IgD-negative memory B cell (primary cell): ENCODE results near the gene PREB. TPM values are rescaled to one million over a fixed set of nuclear protein-coding genes. Genes with fewer than 3 reads are reported as not detected.
"Not testable (repeated sequence)": the region's sequence is repeated elsewhere in the genome, so short reads cannot be mapped to it uniquely, and the experiment has no call there.

Experiments used
- H3K27ac Mint-ChIP-seq, 3 donors: one replicate each; pipeline ENCODE4 v1.8.0; 2020 to 2022; ENCODE audit warnings: mild to moderate bottlenecking in 3 of 3, mixed read lengths in 3 of 3, moderate library complexity in 1 of 3
- H3K27me3 Mint-ChIP-seq: one replicate; pipeline ENCODE4 v1.8.0; 2021; ENCODE audit warnings: mixed read lengths
- H3K36me3 Mint-ChIP-seq: one replicate; pipeline ENCODE4 v1.8.0; 2020; ENCODE audit warnings: mild to moderate bottlenecking, mixed read lengths
- H3K4me1 Mint-ChIP-seq, 3 donors: one replicate each; pipeline ENCODE4 v1.8.0; 2020 to 2022; ENCODE audit warnings: mixed read lengths in 3 of 3, mild to moderate bottlenecking in 1 of 3
- H3K4me3 Mint-ChIP-seq, 4 donors: one replicate each; pipeline ENCODE4 v1.8.0; 2020 to 2022; ENCODE audit warnings: mild to moderate bottlenecking in 4 of 4, mixed read lengths in 4 of 4, moderate library complexity in 3 of 4
- H3K9me3 Mint-ChIP-seq, 3 donors: one replicate each; pipeline ENCODE4 v1.8.0; 2020 to 2021; ENCODE audit warnings: mixed read lengths in 3 of 3, mild to moderate bottlenecking in 1 of 3
- polyA plus RNA-seq: library from polyadenylated mRNA; unstranded; fragments of 300-500 nt; fragmentation: Illumina TruSeq; gene quantifications from one replicate; pipeline ENCODE4 v1.2.3, GENCODE V29; 2021

The PREB gene, protein sequence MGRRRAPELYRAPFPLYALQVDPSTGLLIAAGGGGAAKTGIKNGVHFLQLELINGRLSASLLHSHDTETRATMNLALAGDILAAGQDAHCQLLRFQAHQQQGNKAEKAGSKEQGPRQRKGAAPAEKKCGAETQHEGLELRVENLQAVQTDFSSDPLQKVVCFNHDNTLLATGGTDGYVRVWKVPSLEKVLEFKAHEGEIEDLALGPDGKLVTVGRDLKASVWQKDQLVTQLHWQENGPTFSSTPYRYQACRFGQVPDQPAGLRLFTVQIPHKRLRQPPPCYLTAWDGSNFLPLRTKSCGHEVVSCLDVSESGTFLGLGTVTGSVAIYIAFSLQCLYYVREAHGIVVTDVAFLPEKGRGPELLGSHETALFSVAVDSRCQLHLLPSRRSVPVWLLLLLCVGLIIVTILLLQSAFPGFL
- polyA plus RNA-seq = 62.2 TPM

- Mint-ChIP-seq H3K27ac (peak within 1 kb of the TSS; percentile 86 to 99 (median 98)), H3K36me3 (peaks cover 2% of the 10 kb centered on the region), H3K4me3 (peak within 1 kb of the TSS; percentile 90 to 98 (median 94)), H3K27me3 (peaks cover 1% of the 10 kb centered on the region), H3K9me3 (no peaks in the 10 kb centered on the region), H3K4me1 (peaks cover 10 to 18% (median 14%) of the 10 kb centered on the region in 3 donors)
Measured at GRCh38 chr2:27133905-27134780, at the start of gene PREB. TSS of gene PREB (minus strand) at chr2:27134636. CDS start at chr2:27134421, 215 bp downstream.

GRCh38 chr2:27184115-27184514, 49.7 kb upstream of the PREB start:
- no peaks in the 10 kb centered on the region for H3K4me1 Mint-ChIP-seq
- no peak overlapping the region for H3K27ac Mint-ChIP-seq
- H3K9me3 Mint-ChIP-seq = no peaks in the 10 kb centered on the region
- peaks cover 23% of the 10 kb centered on the region for H3K27me3 Mint-ChIP-seq
- H3K4me3 Mint-ChIP-seq = no peak overlapping the region
- peaks cover 4% of the 10 kb centered on the region for H3K36me3 Mint-ChIP-seq

DNA sequence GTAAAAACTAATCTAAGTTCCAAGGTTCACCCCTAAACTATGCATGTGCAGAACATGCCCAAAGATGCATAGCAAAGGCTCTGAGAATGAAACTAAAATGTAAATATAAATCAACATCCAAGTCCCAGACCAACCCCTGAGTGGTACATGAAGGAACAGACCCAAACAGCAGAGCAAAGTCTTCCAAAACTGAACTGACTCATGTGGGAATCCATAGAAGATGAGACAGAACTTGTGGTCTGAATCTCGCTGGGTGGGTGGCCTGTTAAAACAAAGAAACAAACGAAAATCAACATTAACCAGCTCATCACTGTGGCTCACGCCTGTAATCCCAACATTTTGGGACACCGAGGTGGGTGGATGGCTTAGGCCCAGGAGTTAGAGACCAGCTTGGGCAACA, 47.9 kb upstream of the PREB start:
- no peaks in the 10 kb centered on the region for H3K9me3 Mint-ChIP-seq
- peaks cover 4% of the 10 kb centered on the region for H3K36me3 Mint-ChIP-seq
- H3K4me1 Mint-ChIP-seq = no peaks in the 10 kb centered on the region
- no peak overlapping the region for H3K4me3 Mint-ChIP-seq
- no peak overlapping the region for H3K27ac Mint-ChIP-seq
- peaks cover 25% of the 10 kb centered on the region for H3K27me3 Mint-ChIP-seq

DNA sequence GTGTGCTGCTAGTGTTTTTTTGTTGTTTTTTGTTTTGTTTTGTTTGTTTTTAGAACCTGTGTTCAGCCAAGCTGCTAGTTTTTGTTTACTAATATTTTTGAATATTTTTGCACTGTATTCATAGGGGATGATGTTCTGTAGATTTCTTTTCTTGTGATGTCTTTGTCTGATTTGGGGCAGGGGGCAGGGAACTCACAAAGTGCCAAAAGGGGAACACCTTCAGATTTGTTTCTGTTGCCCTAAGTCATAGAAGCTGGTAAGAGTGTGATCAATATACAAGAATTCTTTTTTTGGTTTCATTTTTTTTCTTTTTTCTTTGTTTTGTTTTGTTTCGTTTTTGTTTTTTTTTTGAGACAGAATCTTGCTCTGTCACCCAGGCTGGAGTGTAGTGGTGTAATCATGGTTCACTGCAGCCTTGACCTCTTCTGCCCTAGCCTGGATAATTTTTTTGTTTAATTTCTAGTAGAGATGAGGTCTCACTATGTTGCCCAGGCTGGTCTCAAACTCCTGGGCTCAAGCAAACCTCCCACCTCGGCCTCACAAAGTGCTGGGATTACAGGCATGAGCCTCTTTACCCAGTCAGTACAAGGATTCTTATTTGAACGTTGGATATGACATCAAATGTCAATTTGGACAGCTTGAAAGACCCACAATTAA, 45.0 kb upstream of the PREB start:
- H3K9me3 Mint-ChIP-seq = no peaks in the 10 kb centered on the region
- H3K27ac Mint-ChIP-seq = no peak overlapping the region
- H3K4me3 Mint-ChIP-seq = no peak overlapping the region
- H3K36me3 Mint-ChIP-seq = peaks cover 4% of the 10 kb centered on the region
- peaks cover 0 to 2% (median 0%) of the 10 kb centered on the region in 3 donors for H3K4me1 Mint-ChIP-seq
- H3K27me3 Mint-ChIP-seq = peaks cover 21% of the 10 kb centered on the region

- H3K4me1 Mint-ChIP-seq = peaks cover 0 to 2% (median 0%) of the 10 kb centered on the region in 3 donors
- no peaks in the 10 kb centered on the region for H3K9me3 Mint-ChIP-seq
- H3K4me3 Mint-ChIP-seq = no peak overlapping the region
- peaks cover 4% of the 10 kb centered on the region for H3K36me3 Mint-ChIP-seq
- H3K27ac Mint-ChIP-seq = no peak overlapping the region
- peaks cover 17% of the 10 kb centered on the region for H3K27me3 Mint-ChIP-seq
Measured at GRCh38 chr2:27178469-27178868, 44.0 kb upstream of the PREB start.

GRCh38 chr2:27177441-27178351, 43.3 kb upstream of the PREB start:
- Mint-ChIP-seq H3K27ac (no peak overlapping the region), H3K4me3 (no peak overlapping the region), H3K36me3 (peaks cover 4% of the 10 kb centered on the region), H3K9me3 (no peaks in the 10 kb centered on the region), H3K4me1 (peaks cover 0 to 2% (median 0%) of the 10 kb centered on the region in 3 donors), H3K27me3 (peaks cover 20% of the 10 kb centered on the region)

- H3K9me3 Mint-ChIP-seq, H3K36me3 Mint-ChIP-seq, H3K4me3 Mint-ChIP-seq, H3K27ac Mint-ChIP-seq, H3K4me1 Mint-ChIP-seq: not testable (repeated sequence)
- H3K27me3 Mint-ChIP-seq = peaks cover 15% of the 10 kb centered on the region
Measured at GRCh38 chr2:27175781-27176180, 41.3 kb upstream of the PREB start.

DNA sequence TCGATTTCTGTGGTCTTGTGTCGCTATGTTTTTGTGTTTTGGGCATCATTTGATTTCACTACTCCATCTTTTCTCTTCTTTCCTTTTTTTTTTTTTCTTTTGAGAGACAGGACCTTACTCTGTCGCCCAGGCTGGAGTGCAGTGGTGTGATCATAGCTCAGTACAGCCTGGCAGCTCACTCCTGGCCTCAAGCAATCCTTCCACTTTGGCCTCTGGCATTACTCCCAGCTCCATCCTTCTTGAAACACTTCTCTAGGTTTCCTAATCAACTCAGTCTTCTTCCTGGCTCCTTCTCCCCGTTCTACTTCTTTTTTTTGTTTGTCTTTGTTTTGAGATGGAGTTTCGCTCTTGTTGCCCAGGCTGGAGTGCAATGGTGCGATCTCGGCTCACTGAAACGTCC, 40.9 kb upstream of the PREB start:
- H3K4me3 Mint-ChIP-seq = no peak overlapping the region
- H3K4me1 Mint-ChIP-seq = peaks cover 4 to 7% (median 4%) of the 10 kb centered on the region in 3 donors
- H3K27ac Mint-ChIP-seq = no peak overlapping the region
- H3K27me3 Mint-ChIP-seq = peaks cover 16% of the 10 kb centered on the region
- no peaks in the 10 kb centered on the region for H3K36me3 Mint-ChIP-seq
- H3K9me3 Mint-ChIP-seq = no peaks in the 10 kb centered on the region

GRCh38 chr2:27174638-27175037, 40.2 kb upstream of the PREB start:
- H3K36me3 Mint-ChIP-seq = no peaks in the 10 kb centered on the region
- H3K4me3 Mint-ChIP-seq = no peak overlapping the region
- H3K27me3 Mint-ChIP-seq = peaks cover 16% of the 10 kb centered on the region
- peaks cover 6 to 10% (median 9%) of the 10 kb centered on the region in 3 donors for H3K4me1 Mint-ChIP-seq
- no peaks in the 10 kb centered on the region for H3K9me3 Mint-ChIP-seq
- no peak overlapping the region for H3K27ac Mint-ChIP-seq

DNA sequence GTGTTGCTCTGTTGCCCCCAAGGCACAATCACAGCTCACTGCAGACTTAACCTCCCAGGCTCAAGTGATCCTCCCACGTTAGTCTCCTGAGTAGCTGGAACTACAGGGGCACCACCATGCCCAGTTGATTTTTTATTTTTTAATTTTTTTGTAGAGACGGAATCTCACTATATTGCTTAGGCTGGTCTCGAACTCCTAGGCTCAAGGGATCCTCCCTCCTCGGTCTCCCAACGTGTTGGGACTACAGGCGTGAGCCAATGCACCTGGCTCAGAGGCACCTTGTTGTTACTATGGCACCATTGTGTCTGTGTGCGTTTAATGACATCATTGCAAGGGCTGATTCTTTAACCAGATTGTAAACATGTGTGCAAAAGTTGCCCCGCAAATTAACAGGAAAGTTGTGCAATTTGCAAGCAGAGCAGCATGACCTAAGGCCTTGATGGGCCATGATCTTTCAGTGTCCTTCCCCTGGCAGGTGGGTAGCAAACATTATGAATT, 37.0 kb upstream of the PREB start:
- Mint-ChIP-seq H3K4me3 (no peak overlapping the region), H3K9me3 (no peaks in the 10 kb centered on the region), H3K27ac (no peak overlapping the region), H3K27me3 (peaks cover 11% of the 10 kb centered on the region), H3K4me1 (peaks cover 6 to 22% (median 10%) of the 10 kb centered on the region in 3 donors), H3K36me3 (no peaks in the 10 kb centered on the region)

DNA sequence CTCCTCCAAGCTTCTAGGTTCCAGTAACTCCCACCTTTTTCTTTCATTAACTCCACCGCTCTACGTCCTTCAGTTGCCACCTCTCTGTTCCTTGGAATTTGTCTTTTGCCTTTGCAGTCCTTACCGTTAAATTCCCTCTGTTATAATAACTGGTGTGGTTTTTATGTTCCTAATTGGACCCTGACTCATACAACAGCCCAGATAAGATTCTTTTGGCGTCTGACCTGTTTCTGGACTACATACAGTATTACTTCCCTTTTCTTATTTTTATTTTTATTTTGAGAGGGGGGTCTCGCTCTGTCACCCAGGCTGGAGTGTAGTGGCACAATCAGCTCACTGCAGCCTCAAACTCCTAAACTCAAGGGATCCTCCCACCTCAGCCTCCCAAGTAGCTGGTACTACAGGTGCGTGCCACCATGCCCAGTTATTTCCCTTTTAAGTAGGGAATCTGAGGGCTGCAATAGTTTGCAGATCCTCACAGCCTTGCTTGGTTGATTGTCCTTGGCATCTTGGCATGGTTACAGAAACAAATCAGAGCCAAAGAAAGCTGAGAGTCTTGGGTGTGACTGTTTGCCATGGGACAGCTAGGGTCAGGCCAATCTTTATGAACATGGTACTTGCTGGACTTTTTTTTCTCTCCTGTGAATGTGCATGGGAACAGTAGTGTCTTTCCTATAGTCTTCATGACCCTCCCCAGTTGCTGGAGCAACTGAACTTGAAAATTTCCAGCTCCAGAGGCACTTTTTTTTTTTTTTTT, 36.3 kb upstream of the PREB start:
- peaks cover 5 to 22% (median 10%) of the 10 kb centered on the region in 3 donors for H3K4me1 Mint-ChIP-seq
- peaks cover 9% of the 10 kb centered on the region for H3K27me3 Mint-ChIP-seq
- H3K9me3 Mint-ChIP-seq = no peaks in the 10 kb centered on the region
- no peak overlapping the region for H3K27ac Mint-ChIP-seq
- no peaks in the 10 kb centered on the region for H3K36me3 Mint-ChIP-seq
- peak overlapping the region; percentile 7 to 65 (median 62) for H3K4me3 Mint-ChIP-seq

DNA sequence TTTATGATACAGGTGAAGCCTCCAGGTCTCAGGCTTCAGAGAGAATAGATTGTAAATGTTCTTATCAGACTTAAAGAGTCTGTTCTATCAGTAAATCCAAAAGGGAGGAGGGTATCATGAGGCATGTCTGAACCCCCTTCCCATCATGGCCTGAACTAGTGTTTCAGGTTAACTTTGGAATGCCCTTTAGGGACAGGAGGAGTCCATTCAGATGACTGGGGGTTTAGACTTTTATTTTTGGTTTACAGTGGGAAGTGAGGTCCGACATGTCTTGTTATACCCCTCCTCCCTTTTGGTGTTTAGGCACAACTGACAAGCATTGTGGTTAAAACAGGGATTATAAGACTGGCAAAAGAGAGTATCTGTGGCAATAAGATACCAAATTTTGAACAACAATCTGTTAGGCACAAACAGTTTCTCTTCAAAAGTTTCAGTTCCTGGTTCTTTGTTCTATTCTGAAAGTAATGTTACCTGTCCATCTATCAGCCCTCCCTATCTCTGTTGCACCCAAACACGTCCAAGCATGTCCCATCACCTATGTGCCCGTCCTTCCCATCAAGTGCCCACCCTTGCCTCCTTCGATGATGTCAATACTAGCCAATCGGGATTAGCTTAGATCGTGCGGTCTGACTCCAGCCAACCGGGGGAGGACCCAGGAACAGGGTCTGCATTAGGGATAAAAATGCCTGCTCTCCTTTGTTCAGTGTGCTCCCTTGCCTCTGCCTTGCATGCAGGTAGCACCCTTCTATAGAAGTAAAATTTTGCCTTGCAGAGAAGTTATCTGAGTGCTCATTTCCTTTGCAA, 30.7 kb upstream of the PREB start:
- Mint-ChIP-seq H3K9me3 (no peaks in the 10 kb centered on the region), H3K27ac (peak overlapping the region in 2 of 3 donors; percentile 30 to 85), H3K4me3 (peak overlapping the region in 3 of 4 donors; percentile 15 to 49 (median 32)), H3K36me3 (no peaks in the 10 kb centered on the region), H3K4me1 (peaks cover 15 to 35% (median 27%) of the 10 kb centered on the region in 3 donors), H3K27me3 (peaks cover 2% of the 10 kb centered on the region)
